ENCODE data around the gene HIPK1.
A peak's percentile ranks its signal among the peaks of the same experiment; 100 is the strongest.
"Not testable (repeated sequence)": the region's sequence is repeated elsewhere in the genome, so short reads cannot be mapped to it uniquely, and the experiment has no call there.

HIPK1 gene

DNA sequence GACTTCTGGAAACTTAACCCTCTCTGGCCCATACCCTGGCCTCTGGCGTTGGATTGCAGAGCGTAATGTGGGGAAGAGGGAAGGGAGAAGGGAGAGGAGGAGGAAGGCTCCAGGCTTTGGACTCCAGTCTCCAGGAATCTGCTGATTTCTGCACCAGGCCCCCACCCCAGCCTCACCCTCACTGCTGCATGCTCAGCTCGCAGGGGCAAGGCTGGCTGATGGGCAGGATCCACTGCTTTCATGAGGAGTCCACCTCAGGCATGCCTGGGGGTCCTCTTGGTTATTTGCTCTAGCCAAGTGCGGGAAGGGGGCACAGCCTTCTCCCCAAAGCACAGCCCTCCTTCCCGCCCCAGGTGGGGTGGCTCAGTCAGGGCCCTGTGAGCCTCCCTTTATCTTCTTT lies 53.8 kb downstream of the HIPK1 start:
- peak; percentile 65 for DNase-seq (ENCODE audit: low spot score)

DNA sequence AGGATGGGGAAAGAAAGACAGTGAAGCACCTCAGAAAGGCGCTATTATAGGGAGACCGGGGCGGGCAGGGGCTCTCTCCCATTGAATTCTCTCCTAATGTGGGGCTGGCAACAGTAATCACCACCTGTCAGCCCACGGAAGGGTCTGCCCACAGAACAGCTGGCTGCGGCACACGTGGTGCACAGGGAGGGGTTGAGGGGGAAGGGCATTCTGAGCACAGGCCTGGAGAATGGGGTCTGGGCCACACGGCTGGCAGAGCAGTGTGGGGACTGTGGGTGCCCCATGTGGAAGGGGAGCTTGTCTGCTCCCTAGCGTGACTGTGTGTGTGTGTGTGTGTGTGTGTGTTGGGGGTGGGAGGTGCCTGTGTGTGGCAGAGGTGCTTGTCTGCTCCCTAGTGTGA lies 54.3 kb downstream of the HIPK1 start:
- peak; percentile 69 for DNase-seq (ENCODE audit: low spot score)

DNA sequence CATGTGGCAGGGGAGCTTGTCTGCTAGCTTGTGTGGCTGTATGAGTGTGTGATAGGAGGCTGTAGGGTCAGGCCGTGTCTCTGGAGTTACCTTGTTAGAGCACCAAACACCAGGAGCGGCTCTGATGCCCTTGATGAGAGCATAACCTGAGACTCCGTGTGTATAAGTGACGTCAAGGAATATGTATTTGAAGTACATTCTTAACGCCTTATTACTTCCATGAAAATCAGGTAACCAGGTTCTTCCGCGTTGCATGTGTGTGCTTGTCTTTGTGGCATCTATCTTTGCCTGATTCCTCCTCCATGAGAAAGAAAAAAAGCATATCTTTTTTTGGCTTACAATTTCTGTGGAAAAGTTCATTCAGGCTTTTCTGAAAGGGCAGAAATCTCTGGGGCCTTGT lies 54.7 kb downstream of the HIPK1 start:
- no peak for DNase-seq (ENCODE audit: low spot score)

DNA sequence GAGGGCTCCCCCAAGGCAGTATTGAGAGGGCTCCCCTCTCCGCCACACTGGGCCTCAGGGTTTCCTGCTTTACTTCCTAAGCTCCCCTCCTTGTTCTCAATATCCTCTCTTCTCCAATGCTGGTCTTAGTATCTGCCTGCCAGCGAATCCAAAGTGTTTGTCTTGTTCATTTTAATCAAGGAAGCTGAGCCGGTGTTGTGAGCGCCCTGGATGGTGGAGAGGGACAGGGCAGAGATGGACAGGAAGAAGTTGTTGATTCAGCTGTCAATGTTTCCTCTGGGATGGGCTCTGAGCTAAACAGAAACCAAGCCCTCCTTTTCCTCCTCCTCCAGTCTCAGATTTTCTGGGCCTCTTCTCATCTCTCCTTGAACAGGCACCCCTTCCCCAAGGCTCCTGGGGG lies 55.6 kb downstream of the HIPK1 start:
- DNase-seq (ENCODE audit: low spot score): no peak

DNA sequence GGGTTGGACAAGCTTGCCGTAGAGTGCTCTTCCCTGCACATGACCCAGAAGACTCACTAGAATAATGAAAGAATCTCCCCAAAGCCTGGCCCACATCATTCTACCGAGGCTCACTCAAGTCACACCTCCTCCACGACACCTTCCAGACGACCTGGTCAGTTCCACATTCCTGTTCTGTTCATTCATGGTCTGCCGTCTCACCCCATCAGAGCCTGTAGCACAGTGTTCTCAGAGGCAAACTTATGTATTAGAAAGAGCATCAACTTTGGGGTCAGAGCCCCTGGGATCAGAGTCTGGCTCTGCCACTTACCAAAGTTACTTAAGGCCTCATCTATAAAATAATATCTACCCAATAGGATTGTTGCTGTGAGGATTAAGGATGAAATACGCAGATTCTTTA lies 57.7 kb downstream of the HIPK1 start:
- no peak for DNase-seq (ENCODE audit: low spot score)

DNA sequence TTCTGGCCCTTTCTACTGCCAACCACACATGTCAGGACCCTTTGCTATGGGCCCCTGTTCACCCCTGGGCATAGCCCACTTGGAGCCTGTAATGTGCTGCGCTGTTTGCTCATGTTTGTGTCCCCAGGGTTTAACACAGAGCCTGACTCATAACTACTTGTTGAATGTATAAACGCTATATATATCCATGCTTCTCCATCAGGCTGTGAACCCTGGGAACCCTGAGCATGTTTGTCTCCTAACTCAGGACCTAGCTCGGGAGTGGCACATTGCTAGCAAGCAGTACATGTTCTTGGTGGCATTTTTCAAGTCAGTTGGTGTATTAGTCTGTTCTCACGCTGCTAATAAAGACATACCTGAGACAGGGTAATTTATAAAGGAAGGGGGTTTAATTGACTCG lies 58.1 kb downstream of the HIPK1 start:
- no peak for DNase-seq (ENCODE audit: low spot score)

DNA sequence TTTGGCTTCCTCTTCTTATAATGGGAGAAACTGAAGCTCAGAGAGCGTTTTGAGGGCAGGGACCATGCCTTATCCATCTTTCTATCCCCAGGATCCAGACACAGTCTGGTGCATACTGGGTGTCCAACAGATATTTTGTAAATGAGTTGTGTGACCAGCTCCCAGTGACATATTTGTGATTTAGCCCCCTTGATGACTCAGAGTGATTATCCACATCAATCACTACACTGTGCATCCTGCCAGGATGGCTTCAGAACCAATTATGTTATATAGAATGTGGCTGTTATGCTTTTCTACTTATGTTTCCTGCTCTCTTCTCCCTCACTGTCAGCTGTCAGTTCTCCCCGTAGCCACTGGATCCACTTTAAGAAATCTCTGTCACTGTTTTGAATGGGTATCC lies 61.4 kb downstream of the HIPK1 start:
- DNase-seq (ENCODE audit: low spot score): no peak

DNA sequence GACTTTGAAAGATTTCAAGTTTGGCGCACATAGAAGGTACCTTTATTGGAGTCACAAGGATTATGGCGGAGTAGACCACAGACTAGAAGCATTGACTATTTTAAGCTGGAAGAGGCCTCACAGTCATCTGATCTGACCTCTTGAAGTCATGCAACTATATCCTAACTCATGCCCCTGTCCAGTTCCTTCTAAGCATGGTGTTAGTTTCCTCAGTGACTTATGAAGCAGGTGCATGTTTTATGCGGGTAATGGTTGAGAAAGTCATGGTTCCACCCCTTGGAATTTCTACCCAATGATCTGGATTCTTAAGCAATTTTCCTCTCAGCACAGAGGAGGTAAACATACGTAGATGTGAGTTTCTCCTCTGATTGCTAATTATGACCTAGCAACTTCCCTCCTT lies 61.8 kb downstream of the HIPK1 start:
- no peak for DNase-seq (ENCODE audit: low spot score)

DNA sequence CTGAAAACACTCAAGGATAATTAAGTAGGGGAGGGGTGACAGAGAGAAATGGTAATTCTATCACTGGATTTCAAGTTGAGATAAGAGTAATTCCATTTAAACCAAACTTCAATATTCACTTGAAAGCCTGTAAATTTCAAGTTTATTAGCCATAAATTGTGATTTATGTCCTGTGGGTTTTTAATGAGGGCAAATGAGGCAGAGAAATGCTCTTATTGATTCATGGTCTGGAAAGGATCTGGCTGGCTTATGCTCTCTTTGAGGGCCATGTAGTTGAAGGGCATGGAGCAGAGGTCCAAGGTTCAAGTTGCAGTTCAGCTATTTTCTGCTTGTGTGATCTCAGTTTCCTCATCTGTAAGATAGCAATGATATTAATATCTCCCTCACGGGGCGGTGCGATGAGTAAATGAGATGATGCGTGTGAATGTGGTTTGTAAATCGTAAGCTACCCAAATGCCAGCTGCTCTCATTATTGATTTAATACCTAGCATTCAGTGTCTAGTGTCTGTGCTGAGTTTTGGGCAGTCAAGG lies 62.4 kb downstream of the HIPK1 start:
- DNase-seq (ENCODE audit: low spot score): no peak

DNA sequence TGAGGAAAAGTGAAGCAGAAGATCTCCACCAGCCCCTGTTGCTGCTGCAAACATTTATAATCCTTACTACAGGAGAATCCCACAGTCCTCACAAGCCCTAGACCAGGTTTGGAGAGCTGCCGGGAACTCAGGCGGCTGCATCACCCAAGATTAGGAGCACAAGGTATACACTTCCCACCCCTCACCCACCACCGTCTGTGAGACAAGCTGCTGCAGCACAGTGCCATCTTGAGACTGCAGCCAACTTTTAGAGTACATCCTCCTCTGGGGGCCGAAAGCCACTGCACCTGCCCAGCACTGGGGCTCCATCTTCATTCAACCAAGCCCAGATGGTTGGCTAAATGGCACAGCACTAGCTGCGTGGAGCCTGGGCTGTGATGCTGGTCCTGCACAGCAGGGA lies 63.9 kb downstream of the HIPK1 start:
- DNase-seq (ENCODE audit: low spot score): no peak

DNA sequence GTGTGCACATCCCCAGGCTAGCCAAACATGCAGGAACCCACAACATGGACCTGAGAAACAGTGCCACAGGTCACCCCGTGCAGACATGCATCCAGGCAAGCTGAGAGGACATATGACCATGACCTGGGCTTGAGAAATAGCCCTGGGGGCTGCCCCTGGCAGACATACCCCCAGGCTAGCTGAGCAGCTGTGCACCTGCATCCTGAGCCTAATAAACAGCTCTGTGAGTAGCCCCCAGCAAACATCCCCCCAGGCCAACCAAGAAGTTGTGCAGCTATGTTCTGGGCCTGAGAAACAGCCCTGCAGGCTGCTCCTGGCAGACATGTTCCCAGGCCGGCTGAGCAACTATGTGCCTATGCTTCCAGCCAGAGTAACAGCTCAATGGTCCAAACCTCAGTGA lies 64.6 kb downstream of the HIPK1 start:
- DNase-seq (ENCODE audit: low spot score): no peak

DNA sequence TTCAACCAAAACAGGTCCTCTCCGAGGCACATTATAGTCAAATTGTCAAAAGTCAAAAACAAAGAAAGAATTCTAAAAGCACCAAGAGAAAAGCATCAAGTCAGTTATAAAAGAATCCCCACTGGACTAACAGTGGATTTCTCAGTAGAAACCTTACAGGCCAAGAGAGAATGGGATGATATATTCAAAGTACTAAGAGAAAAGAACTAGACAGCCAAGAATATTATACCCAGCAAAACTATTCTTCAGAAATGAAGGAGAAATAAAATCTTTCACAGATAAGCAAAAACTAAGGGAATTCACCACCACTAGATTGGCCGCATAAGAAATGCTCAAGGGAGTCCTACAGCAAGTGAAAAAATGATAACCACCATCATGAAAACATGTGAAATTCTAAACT lies 66.3 kb downstream of the HIPK1 start:
- no peak for DNase-seq (ENCODE audit: low spot score)

DNA sequence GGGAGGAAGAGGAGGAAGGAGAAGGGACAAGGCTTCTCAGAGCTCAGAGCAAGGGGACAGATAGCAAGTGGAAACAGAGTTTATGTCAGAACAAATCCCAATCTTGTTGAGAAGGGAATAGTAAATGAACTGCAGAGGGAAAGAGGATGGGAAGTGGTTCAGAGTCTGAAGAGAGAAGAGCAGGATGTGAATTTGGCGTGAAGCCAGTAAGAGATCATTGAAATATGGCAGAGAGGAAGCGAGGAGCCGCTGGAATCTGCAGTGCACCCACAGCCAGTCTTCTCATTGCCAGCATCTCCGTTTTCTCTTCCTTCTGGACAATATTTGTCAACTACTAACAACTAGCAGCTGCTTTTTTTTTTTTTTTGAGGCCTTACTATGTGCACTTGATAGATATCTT lies 69.2 kb downstream of the HIPK1 start:
- DNase-seq (ENCODE audit: low spot score): no peak

DNA sequence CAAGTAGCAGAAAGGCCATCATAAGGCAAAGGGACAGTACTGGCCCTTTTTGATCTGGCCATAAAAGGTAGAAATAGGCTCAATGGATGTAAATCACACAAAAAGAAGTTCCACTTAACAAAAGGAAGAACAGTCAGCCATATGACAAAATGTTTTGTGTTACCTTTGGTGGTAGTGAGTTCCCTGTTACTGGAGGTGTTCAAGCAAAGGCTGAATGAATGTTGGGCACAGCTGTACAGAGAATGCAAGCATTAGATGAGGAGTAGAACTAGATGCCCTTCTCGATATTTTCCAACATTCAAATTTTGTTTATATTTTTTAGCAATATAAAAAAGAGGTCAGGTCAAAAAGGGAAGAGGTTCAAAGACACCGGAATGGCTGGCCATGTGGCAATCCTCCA lies 70.1 kb downstream of the HIPK1 start:
- no peak for DNase-seq (ENCODE audit: low spot score)

DNA sequence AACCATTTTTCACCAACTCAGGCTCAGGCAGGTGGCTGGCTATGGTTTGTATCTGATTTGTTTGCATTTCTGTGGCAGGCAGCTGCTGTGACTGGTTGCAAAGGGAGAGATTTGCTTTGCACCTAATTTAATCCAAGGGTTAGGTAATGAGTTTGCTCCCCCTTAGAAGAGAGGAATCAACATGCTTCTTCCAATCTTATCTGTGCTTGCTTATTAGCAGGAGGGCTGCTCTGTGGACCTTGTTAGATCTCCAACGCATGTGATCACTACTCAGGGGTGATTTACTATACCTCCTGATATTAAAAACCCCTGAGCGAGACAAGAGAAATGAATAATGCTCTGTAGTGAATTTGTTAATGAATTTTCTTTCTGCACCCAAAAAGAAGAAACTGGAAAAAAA lies 70.7 kb downstream of the HIPK1 start:
- DNase-seq (ENCODE audit: low spot score): no peak

DNA sequence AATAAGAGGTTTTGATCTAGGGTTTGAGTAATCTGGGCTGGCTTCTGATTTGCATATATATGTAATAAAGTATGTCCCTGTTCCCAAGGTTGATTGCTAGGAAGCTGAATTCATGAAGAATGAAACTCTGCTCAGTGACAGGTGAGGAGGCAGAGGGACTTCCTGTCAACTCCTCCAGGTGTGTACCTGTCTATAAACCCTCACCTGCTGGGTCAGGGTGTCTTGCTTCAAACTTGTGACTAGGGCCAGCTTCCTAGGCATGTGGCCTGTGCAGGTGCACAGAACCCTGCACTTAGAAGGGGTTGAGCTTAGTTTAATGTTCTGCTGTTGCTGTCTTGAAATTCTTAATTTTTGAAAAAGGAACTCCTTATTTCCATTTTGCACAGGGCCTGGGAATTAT lies 71.3 kb downstream of the HIPK1 start:
- DNase-seq (ENCODE audit: low spot score): no peak

DNA sequence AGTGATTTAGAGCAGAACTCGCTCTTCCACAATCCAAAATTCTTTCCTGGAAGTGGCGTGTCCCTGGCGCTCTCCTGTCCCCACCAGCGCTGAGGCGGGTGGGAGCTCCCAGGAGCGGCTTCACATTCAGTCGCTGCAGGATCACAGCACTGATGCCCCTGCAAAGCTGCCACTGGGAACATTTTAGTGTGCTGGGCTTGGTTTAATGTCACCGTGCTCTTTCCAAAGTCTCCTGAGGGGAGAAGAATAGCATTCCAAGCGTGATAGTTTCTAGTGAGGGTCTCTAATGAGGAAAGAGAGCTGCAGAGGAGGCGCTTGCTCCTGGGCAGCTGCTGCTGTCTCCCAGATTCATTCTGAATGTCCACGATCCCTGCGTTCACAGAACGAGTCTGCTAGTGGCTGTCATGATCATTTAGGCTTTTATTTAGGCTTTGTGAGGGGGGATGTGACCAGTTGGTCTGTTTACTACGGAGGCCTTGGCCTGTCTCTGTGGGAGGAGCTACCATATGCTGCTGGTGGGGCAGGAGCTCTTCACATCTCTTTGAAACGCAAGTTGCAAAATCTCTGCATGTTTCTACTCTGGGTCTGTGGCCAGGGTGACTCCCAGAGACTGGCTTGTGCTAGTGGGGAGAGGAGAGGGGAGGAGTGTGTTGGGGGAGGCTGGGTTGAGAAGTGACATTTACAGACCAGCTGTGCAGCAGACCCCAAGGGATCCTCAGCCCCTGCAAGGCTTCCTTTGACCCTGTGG lies 73.5 kb downstream of the HIPK1 start:
- DNase-seq (ENCODE audit: low spot score): no peak

DNA sequence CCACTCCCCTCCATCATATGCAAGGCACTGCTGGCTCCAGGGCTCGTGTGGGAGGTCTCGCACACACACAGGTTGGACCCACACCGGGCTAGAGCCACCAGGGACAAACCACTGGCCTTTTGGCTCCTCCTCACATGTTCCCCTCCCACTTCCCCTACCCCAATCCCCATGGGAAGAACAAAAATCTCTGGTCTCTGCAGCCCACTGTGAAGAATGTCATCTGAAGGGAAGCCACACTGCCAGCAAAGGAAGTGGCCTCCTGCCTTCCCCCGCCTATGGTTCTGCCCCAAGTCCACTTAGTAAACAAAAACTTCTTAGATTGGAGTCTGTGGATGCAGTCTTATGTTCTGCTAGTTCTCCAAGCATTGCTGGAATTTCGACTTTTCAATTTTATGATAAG lies 74.3 kb downstream of the HIPK1 start:
- no peak for DNase-seq (ENCODE audit: low spot score)

DNA sequence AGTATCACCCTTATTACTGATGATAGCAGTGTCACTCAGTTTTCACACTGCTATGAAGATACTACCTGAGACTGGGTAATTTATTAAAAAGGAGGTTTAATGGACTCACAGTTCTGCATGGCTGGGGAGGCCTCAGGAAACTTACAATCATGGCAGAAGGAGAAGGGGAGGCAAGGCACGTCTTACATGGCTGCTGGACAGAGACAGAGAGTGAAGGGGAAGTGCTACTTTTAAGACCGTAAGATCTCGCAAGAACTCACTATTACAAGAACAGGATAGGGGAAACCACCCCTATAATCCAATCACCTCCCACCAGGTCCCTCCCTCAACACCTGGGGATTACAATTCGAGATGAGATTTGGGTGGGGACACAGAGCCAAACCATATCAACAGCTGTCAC lies 77.7 kb downstream of the HIPK1 start:
- not testable (repeated sequence) for DNase-seq (ENCODE audit: low spot score)

DNA sequence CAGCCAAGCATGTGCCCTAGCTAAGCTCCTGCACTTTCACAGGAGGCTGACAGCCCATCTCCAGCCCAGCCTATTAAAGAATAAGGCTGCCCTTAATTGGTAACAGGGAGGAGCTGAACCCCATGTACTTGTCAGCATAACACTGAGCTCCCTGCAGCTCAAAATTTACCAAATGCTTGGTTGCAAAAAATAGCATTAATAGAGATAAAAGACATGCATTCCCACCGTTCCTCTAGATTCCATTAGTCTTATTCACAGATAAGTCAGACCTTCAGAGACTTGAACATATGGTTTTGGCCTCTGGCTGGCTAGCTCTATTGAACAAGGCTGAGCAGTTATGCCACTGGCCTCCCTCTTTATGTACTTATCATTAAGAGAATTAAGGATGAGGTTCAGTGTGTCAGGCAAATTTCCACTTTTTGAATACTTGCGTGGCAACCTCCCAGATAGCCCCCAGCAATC lies 79.4 kb downstream of the HIPK1 start:
- no peak for DNase-seq (ENCODE audit: low spot score)

DNA sequence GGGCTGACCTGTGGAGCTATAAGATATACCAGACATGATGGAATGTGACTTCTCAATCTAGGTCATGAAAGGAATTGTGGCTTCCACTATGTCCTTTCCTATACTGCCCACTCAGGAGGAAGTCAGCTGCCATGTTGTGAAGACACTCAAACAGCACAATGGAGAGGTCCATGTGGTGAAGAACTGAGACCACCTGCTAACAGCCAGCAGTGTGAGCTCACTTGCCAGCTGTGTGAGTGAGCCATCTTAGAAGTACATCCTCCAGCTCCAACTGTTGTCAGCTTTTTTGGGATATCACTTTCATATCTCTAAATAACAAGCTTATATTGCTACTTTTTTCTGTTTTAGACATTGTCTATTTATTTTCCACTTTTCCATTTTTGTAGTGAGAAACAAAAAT lies 79.9 kb downstream of the HIPK1 start:
- no peak for DNase-seq (ENCODE audit: low spot score)

DNA sequence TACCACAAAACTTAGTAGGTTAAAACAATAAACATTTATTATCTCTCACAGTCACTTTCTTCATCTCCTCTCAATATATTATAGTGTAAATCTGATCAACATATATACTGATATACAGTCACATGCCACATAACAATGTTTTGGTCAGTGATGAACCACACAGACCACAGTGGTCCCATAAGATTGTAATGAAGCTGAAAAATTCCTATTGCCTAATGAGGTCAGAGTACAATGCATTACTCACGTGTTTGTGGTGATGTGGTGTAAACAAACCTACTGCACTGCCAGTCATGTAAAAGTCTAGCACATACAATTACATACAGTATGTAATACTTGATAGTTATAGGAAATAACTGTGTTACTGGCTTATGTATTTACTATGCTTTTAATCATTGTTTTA lies 80.3 kb downstream of the HIPK1 start:
- no peak for DNase-seq (ENCODE audit: low spot score)

DNA sequence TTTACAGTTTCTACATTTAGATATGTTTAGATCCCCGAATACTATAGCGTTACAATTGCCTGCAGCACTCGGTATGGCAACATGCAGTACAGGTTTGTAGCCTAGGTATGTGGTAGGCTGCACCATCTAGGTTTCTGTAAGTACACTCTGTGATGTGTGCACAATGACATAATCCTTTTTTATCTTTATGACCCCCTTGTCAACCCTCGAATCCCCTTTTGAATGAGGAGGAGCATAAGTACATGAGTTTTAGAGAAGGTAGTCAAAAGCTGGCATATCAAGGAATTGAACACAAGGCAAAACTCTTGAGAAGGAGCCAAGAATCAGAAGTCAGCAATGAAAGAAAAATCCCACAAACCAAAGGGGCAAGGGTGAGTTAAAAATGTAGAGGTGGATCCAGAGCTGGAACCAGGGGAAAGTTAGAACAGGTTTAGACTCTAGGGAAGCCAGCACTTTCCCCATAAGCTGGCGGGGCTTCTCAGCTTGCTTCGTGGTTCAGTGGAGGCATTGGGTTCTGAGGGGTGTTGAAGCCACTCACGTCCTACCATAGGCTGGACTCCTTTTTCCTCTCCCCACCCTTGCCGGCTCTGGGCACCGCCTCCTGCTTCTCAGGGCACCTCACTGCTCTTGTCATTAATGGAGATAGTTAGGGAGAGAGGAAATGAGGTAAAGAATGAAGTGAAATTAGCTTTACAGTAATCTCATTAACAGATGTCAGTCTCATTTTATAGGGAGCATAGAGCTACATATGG lies 81.5 kb downstream of the HIPK1 start:
- DNase-seq (ENCODE audit: low spot score): no peak

DNA sequence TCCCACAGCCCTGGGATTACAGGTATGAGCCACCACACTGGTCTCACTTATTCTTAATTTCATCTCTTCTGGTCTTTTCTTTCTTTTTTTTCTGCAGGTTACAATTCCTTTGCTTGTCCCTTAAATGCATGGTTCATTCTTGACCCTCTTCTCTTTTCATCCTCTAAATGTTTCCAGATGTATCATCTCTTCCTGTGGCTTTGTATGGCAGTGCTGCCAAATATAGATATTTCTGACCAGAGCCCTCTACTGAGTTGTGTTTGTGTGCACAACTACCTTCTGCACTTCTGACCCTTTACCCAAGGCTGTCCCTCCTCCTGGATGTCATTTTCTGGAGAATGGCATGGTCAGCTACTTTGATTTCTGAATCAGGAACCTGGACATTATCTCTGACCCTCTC lies 82.7 kb downstream of the HIPK1 start:
- DNase-seq (ENCODE audit: low spot score): no peak

Measured in left forelimb (tissue), 1 donor.